H1 (cell line): ENCODE data around the gene SH3PXD2A.

Source experiments
- GTF2F1 ChIP-seq: IDR thresholded peaks from 2 replicates; pipeline ENCODE4 v1.6.1; 2012; ENCODE audit warnings: low read depth, low read length, improper control_type of control experiment, borderline replicate concordance
- HDAC6 ChIP-seq: IDR thresholded peaks from one replicate; pipeline ENCODE4 v1.7.1; 2012; ENCODE audit warnings: low read depth, mild to moderate bottlenecking, inconsistent platforms, low read length, moderate library complexity
- POLR2A ChIP-seq, 2 experiments: IDR thresholded peaks; 1 replicate in 1 of 2; 2 replicates in 1 of 2; pipeline ENCODE4 v1.6.1; 2011; ENCODE audit warnings: low read depth in 2 of 2, low read length in 2 of 2, mild to moderate bottlenecking in 2 of 2; ENCODE audit errors: control extremely low read depth in 1 of 2
- RXRA ChIP-seq: IDR thresholded peaks from 2 replicates; pipeline ENCODE4 v1.6.1; 2011; ENCODE audit warnings: low read depth, mild to moderate bottlenecking, low read length, moderate library complexity; ENCODE audit not compliant: insufficient read depth
- SRF ChIP-seq: IDR thresholded peaks from 2 replicates; pipeline ENCODE4 v1.6.1; 2011; ENCODE audit warnings: mild to moderate bottlenecking, low read depth, low read length, moderate library complexity
- TAF1 ChIP-seq: IDR thresholded peaks from 2 replicates; pipeline ENCODE4 v1.6.1; 2011; ENCODE audit warnings: mild to moderate bottlenecking, low read depth, low read length
- TBP ChIP-seq: IDR thresholded peaks from 2 replicates; pipeline ENCODE4 v1.6.1; 2011; ENCODE audit warnings: low read depth, low read length, improper control_type of control experiment
- ZNF274 ChIP-seq: IDR thresholded peaks from 2 replicates; pipeline ENCODE4 v1.7.0; 2012; ENCODE audit warnings: low read length, borderline replicate concordance; ENCODE audit errors: extremely low read depth
- TF ChIP-seq, protein P1 (sequence below), 3 experiments: IDR thresholded peaks; 1 replicate in 2 of 3; 2 replicates in 1 of 3; pipeline versions ENCODE4 v1.5.1 to v1.6.1; 2011; ENCODE audit warnings: low read length in 3 of 3, mild to moderate bottlenecking in 3 of 3, inconsistent platforms in 2 of 3, low read depth in 1 of 3, moderate library complexity in 1 of 3; ENCODE audit not compliant: insufficient read depth in 1 of 3; ENCODE audit errors: control extremely low read depth in 1 of 3
- TF ChIP-seq, protein P2 (sequence below): IDR thresholded peaks from 2 replicates; pipeline ENCODE4 v1.6.1; 2012; ENCODE audit warnings: inconsistent platforms

DNA sequence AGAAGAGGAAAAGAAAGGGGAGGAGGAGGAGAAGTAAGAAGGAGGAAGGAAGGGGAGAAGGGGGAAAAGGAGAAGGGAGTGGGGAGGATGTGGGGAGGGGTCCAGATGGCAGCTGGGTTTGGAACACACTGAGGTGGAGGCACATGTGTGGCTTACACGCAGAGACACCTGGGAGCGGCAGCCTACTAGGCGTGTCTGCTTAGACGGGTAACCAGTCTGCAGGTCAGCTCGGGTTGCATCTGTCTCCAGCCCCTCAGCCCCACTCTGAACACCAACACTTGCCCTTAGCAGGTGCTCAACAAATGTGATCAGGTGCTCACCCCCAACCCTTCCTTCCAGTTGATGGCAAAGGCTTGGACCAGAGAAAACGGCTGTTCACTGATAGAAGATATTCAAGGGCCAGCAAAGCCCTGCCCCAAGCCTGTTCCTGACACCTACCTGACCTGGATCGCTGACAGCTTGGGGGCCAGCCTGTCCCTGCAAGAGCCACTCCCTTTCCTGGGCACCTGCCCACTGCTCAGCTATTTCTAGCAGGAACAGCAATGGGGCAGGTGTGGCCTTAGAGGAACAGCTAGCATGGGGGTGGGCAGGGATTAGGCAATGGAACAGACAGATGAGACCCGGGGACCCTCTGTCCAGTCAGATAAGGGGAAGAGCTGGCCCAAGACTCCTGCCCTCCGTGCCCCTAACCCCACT is 70.5 kb downstream of the SH3PXD2A start:
- no peak for TF ChIP-seq RXRA
- TF ChIP-seq, protein P1, sequence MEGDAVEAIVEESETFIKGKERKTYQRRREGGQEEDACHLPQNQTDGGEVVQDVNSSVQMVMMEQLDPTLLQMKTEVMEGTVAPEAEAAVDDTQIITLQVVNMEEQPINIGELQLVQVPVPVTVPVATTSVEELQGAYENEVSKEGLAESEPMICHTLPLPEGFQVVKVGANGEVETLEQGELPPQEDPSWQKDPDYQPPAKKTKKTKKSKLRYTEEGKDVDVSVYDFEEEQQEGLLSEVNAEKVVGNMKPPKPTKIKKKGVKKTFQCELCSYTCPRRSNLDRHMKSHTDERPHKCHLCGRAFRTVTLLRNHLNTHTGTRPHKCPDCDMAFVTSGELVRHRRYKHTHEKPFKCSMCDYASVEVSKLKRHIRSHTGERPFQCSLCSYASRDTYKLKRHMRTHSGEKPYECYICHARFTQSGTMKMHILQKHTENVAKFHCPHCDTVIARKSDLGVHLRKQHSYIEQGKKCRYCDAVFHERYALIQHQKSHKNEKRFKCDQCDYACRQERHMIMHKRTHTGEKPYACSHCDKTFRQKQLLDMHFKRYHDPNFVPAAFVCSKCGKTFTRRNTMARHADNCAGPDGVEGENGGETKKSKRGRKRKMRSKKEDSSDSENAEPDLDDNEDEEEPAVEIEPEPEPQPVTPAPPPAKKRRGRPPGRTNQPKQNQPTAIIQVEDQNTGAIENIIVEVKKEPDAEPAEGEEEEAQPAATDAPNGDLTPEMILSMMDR (IDR thresholded peaks at IDR 0.05; ENCODE audit: control extremely low read depth in 1 of 3, insufficient read depth in 1 of 3, low read depth in 1 of 3, low read length in 3 of 3) = no peak
- TF ChIP-seq, protein P2, sequence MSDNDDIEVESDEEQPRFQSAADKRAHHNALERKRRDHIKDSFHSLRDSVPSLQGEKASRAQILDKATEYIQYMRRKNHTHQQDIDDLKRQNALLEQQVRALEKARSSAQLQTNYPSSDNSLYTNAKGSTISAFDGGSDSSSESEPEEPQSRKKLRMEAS = no peak
- no peak for TF ChIP-seq SRF
- TF ChIP-seq TBP = no peak
- TF ChIP-seq ZNF274 = no peak
- no peak for TF ChIP-seq HDAC6
- TF ChIP-seq TAF1 = no peak
- TF ChIP-seq POLR2A (IDR thresholded peaks at IDR 0.05; ENCODE audit: control extremely low read depth in 1 of 2, low read depth in 2 of 2, low read length in 2 of 2) = no peak
- TF ChIP-seq GTF2F1 = no peak
